Stimulated activated CD8-positive, alpha-beta memory T cell treated with anti-CD3 and anti-CD28 coated beads, Interleukin-12 subunit alpha, Interleukin-12 subunit beta, amount 100 ng/mL, for 24 hours (primary cell): ENCODE data around the gene LAMA3.

Experiments
- DNase-seq: peaks from one replicate; pipeline ENCODE4 v3.0.0-alpha.2; 2020; ENCODE audit errors: extremely low read depth

LAMA3 gene

DNA sequence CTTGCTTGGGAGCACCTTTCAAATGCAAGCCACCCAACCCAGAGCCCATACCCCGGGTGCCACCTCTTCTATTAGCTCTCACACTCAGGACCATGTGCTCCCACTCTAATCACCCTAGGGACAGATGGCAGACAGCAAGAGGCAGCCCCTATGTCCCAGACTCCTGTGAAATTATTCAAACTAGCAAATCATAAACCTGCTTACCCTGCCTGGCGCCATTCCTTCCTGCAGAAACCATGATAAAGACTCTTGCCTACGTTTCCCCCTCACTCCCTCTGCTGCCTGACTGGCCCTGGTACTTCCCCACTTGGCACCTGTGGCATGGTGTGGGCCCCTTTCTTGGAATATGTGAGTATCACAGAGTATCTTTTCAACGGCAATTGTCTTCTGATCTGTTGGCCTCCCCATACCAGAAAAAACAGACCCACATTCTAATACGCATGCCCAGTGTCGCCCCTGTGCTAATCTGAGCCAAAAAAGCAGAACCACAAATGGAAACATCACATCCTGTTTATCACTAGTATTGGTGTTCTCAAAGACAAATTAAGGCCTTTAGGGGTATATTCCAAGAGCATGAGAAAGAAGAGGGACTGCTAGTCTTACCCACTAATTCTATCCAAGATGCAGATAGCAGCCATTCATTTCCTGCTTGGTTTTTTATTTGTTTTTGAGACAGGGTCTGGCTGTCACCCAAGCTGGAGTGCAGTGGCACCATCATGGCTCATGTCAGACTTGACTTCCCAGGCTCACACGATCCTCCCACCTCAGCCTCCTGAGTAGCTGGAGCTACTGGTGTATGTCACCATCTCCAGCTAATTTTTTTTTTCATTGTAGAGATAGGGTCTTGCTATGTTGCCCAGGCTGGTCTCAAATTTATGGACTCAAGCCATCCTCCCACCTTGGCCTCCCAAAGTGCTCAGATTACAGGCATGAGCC is 281.2 kb downstream of the LAMA3 start:
- no peak for DNase-seq

DNA sequence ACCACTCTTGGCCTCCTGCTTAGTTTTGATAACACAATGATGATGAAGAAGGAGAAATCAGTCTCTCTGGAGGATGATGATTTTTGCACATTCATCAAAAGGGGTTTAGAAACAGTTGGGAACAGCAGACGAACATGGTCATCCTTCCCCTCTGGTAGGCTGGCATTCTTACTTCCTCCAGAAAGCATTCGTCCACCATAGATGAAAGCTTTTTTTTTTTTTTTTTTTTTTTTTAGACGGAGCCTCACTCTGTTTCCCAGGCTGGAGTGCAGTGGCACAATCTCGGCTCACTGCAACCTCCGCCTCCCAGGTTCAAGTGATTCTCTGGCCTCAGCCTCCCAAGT is 281.8 kb downstream of the LAMA3 start:
- no peak for DNase-seq

DNA sequence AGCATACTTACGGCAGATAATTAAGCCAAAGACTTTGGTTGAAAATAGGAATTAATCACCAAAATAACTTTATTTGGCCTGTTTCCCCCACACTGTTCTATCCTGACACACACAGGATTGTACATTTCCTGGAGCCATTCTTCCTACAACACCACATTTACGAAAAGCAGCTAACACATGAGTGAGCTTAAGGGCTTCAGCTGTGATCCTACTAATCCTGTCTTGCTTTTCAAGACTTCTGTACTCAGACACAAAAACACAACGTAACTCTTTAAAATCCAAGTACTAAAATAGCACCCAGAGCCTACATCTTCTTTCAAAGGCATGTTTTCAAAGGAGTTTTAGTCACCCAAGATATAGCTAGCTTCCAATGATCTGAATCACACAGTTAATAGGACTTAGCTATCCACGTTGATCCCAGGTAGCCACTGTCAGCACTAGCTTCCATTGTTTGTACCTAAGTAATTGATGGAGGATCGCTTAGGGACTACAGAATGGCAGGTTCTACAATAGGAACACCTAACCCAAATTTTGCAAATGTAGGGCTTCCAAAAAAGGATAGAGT is 282.5 kb downstream of the LAMA3 start:
- no peak for DNase-seq

DNA sequence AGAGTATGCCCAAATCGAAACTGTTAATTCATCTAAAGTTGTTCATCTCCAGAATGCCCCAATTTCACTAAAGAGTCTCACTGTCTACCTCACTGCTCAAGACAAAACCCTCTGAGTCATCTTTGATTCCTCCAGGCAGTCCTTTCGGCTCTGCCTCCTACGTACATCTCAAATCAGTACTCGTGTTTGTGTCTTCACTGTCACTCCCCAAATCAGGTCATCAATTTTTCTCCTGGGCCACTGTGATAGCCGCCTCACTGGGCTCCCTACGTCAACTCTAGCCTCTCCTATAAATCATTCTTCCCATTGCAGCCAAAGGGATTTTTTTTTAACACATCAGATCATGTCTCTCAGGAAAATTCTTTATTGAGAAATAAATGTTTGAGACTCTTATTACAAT is 283.2 kb downstream of the LAMA3 start:
- no peak for DNase-seq

DNA sequence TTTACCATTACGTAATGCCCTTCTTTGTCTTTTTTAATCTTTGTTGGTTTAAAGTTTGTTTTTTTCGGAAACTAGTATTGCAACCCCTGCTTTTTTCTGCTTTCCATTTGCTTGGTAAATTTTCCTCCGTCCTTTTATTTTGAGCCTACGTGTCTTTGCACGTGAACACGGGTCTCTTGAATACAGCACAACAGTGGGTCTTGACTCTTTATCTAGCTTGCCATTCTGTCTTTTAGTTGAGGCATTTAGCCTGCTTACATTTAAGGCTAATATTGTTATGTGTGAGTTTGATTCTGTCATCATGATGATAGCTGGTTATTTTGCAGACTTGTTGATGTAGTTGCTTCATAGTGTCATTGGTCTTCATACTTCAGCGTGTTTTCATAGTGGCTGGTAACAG is 287.9 kb downstream of the LAMA3 start:
- no peak for DNase-seq

GRCh38 chr18:23977719-23978483 is 288.6 kb downstream of the LAMA3 start:
- DNase-seq: no peak

GRCh38 chr18:23981369-23981980 is 292.2 kb downstream of the LAMA3 start:
- DNase-seq: no peak

- no peak for DNase-seq
Observed at GRCh38 chr18:23982155-23983079, 293.2 kb downstream of the LAMA3 start.

GRCh38 chr18:23983112-23983511 is 293.9 kb downstream of the LAMA3 start:
- DNase-seq: no peak

DNA sequence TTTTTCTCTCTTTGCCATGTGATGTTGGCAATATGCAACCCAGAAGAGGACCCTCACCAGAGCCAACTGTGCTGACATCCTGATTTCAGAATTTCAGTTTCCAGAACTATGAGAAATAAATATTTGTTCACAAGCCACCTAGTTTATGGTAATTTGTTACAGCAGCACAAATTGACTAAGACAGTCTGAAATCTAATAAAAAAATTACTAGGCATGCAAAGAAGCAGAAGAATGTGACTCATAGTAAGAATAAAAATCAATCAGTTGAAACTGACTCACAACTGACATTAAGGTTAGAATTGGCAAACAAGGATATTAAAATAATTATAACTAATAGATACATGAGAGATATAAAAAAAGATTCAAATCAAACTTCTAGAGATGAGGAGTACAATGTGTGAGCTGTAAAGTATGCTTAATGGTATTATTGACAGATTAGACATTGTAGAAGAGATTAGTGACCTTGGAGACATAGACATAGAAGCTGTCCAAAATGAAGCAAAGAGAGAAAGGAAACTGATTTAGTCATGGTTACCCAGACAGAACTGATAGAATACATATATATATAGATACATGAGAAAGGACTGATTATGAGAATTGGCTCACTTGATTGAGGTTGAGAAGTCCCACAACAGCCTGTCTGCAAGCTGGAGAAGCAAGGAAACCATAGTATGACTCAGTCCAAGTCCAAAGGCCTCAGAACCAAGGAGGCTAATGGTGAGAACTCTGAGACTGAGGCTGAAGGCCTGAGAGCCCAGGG is 297.5 kb downstream of the LAMA3 start:
- DNase-seq: no peak

DNA sequence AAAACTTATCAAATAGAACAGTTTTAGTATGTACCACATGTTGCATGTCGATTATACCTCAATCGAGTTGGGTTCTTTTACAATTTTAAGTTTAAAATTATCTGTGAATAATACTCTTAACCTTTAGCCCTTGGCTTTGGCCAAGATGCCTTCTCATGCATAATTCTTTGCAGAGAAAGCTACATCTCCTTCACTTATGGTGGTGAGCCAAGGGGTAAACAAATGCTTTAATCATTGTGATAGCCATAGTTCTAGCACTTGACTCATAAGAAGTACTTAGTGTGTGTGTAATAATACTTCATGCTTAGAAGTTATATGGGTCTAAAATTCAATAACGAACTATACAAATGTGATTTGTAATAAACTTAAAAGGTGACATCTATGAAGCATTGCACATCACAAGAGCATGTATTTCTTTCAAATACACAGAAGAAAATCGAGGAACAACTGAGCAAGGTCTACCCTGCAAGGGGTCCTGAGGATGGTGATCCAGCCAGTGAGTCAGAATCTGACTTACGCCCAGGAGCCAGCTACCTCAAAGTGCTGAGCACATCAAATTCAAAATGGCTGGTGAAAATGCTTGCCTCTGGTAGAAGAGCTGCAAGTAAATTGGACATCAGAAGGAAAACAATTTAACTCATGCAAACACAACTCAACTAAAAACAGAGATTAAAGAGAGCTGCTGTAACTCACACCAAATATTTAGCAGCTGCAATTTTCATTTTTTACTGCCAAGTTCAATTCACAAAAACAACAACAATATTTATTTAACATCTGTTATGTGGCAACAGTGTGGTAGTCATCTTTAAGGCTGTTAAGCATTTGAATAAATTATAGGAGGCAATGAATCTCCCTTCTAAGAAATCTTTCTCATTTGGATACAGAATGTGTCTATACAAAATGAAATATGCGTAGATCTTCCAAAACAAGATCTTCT is 301.5 kb downstream of the LAMA3 start:
- no peak for DNase-seq

DNA sequence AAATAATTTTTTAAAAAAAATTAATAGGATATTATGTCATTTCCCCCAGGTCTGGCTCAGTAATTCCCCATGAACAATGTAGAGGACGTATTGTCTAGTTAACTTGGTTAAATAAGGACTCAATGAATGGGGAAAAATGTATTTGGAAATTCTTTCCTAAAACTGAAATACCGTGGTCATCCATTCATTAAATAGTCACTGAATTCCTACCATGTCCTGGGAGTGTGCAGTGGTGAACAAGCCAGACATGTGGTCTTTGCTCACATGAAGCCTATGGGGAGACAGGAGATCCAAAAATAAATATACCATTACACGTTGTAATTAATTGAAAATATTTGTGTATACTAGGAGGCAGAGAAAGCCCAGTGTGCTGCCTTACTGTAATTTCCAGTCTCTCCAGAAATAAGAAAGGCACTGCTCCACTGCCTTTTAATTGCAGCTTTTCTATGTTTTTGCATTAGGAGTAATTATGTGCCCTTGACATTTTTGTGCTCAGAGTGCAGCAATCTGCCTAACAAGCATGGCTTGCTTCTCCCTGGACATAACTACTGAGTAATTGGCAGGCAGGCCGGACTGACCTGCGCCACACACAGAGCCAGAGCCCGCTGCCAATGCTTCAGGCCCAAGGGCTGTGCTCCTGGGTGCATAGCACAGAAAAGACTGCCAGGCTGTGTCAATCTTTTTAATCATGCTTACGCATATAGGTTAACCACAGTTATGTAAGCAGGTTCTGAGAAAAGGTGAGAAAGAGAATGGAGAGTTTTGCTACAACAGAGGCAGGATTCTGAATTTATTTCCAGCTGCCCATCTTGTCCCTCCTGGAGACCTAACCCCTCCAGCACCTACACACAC is 303.1 kb downstream of the LAMA3 start:
- DNase-seq: no peak

DNA sequence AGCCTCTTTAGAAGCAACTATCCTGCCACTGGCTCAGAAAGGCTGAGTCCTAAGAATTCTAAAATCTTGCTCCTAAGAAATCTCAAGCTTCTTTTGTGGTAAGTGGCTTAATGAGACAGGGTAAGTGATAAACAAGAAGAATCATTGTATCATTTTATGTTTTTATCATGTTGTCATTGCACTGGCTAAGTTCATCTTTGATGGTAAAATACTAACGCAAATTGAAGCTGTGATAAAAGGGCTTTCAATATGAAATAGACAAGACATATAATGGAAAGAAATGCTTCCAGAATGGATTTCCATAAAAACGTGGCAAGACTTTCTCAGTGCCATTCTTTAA is 303.7 kb downstream of the LAMA3 start:
- no peak for DNase-seq

DNA sequence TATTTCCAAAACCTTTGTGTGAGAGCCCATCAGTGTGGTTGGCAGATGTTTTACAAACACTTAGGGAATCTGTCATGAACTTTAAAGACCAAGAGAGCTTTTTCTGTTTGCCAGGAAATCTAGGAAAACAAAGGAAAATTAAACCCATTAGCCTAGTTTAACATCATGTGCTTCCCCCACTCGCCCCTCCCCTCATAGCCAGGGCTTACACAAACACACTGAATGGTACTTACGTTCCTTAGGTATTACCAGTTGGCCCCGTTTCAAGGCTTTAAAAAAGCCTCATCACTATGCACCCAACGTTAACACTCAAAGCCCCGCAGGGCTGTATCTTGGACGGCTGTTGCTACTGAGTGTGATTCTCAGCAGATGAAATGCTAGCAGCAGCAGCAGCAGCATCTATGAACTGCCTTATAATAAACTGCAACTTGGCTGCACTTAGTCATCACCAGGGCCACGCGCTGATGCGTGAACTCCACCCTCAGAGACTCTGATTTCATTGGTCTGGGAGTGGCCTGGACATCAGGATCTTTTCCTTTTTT is 305.2 kb downstream of the LAMA3 start:
- no peak for DNase-seq

DNA sequence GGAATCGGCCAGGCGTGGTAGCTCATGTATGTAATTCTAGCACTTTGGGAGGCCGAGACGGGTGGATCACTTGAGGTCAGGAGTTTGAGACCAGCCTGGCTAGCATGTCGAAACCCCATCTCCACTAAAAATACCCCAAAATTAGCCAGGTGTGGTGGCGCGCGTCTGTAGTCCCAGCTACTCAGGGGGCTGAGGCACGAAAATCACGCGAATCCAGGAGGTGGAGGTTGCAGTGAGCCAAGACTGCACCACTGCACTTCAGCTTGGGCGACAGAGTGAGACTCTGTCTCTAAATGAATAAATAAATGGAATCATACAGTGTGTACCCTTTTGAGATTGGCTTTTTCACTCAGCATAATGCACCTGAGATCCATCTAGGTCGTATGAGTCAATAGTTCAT is 305.9 kb downstream of the LAMA3 start:
- no peak for DNase-seq

DNA sequence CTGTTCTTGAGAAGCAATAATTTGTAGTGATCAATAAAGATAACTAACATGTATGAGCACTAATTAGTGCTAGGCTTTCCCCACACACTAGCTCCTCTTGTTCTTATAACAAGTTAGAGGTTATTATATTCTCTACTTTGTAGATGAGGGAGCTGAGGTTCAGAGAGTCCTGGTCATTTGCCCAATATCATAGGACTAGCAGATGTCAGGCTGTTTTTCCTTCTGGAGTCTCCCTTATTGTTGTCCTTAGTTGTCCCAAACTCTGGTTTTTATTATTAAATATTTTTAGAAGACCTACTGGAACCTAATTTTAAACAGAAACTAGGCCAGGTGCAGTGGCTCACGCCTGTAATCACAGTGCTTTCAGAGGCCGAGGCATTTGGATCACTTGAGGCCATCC is 308.8 kb downstream of the LAMA3 start:
- DNase-seq: no peak

- DNase-seq: no peak
Observed at GRCh38 chr18:23998820-23999219, 309.6 kb downstream of the LAMA3 start.
